HEK293 (cell line): Measurements from ENCODE around the gene CCDC40.

Experiments
- PBX3 ChIP-seq: sonication (generic); formaldehyde crosslinking; IDR thresholded peaks from 2 replicates; pipeline ENCODE4 v1.8.1; 2022; ENCODE audit warnings: mild to moderate bottlenecking, moderate library complexity, missing genetic modification reagents
- SP3 ChIP-seq: fragments of 450-650 bp; formaldehyde crosslinking; IDR thresholded peaks from 2 replicates; pipeline ENCODE4 v1.5.1; 2016; ENCODE audit warnings: missing biosample characterization, missing genetic modification characterization
- ZBTB1 ChIP-seq: fragments of 450-650 bp; formaldehyde crosslinking; IDR thresholded peaks from 2 replicates; pipeline ENCODE4 v1.5.1; 2016; ENCODE audit warnings: missing biosample characterization, missing genetic modification characterization
- ZNF146 ChIP-seq: fragments of 450-650 bp; formaldehyde crosslinking; IDR thresholded peaks from 2 replicates; pipeline ENCODE4 v1.5.1; 2016; ENCODE audit warnings: missing biosample characterization, missing genetic modification characterization
- ZNF2 ChIP-seq: fragments of 450-650 bp; formaldehyde crosslinking; IDR thresholded peaks from 2 replicates; pipeline ENCODE4 v1.5.1; 2016; ENCODE audit warnings: missing biosample characterization, missing genetic modification characterization
- ZNF23 ChIP-seq: fragments of 450-650 bp; formaldehyde crosslinking; IDR thresholded peaks from 2 replicates; pipeline ENCODE4 v1.5.1; 2016; ENCODE audit warnings: missing biosample characterization, missing genetic modification characterization, borderline replicate concordance
- ZNF239 ChIP-seq: fragments of 450-650 bp; formaldehyde crosslinking; IDR thresholded peaks from 2 replicates; pipeline ENCODE4 v1.5.1; 2016; ENCODE audit warnings: missing biosample characterization, missing genetic modification characterization
- ZNF24 ChIP-seq: fragments of 450-650 bp; formaldehyde crosslinking; IDR thresholded peaks from 2 replicates; pipeline ENCODE4 v1.5.1; 2016; ENCODE audit warnings: missing biosample characterization, missing genetic modification characterization
- ZNF280D ChIP-seq: fragments of 450-650 bp; formaldehyde crosslinking; IDR thresholded peaks from 2 replicates; pipeline ENCODE4 v1.5.1; 2016; ENCODE audit warnings: missing biosample characterization, missing genetic modification characterization
- ZNF335 ChIP-seq: fragments of 450-650 bp; formaldehyde crosslinking; conservative IDR thresholded peaks from 2 replicates; pipeline ENCODE4 v1.5.1; 2016; ENCODE audit warnings: missing biosample characterization, missing genetic modification characterization
- ZNF366 ChIP-seq: fragments of 450-650 bp; formaldehyde crosslinking; conservative IDR thresholded peaks from 2 replicates; pipeline ENCODE4 v1.5.1; 2016; ENCODE audit warnings: missing biosample characterization, missing genetic modification characterization
- ZNF391 ChIP-seq: fragments of 450-650 bp; formaldehyde crosslinking; IDR thresholded peaks from 2 replicates; pipeline ENCODE4 v1.5.1; 2016; ENCODE audit warnings: low read depth, missing biosample characterization, missing genetic modification characterization, borderline replicate concordance
- ZNF416 ChIP-seq: fragments of 450-650 bp; formaldehyde crosslinking; IDR thresholded peaks from 2 replicates; pipeline ENCODE4 v1.5.1; 2016; ENCODE audit warnings: missing biosample characterization, missing genetic modification characterization
- ZNF433 ChIP-seq: fragments of 450-650 bp; formaldehyde crosslinking; IDR thresholded peaks from 2 replicates; pipeline ENCODE4 v1.5.1; 2016; ENCODE audit warnings: missing biosample characterization, missing genetic modification characterization, low read depth
- ZNF48 ChIP-seq: fragments of 450-650 bp; formaldehyde crosslinking; IDR thresholded peaks from 2 replicates; pipeline ENCODE4 v1.5.1; 2016; ENCODE audit warnings: missing biosample characterization, missing genetic modification characterization
- ZNF513 ChIP-seq: fragments of 450-650 bp; IDR thresholded peaks from 2 replicates; pipeline ENCODE4 v1.5.1; 2018; ENCODE audit warnings: missing biosample characterization, missing genetic modification characterization
- ZNF654 ChIP-seq: fragments of 450-650 bp; formaldehyde crosslinking; IDR thresholded peaks from 2 replicates; pipeline ENCODE4 v1.5.1; 2016; ENCODE audit warnings: low read depth, missing biosample characterization, missing genetic modification characterization
- ZNF670 ChIP-seq: fragments of 450-650 bp; formaldehyde crosslinking; IDR thresholded peaks from 2 replicates; pipeline ENCODE4 v1.5.1; 2016; ENCODE audit warnings: missing biosample characterization, missing genetic modification characterization, low read depth
- ZNF777 ChIP-seq: fragments of 450-650 bp; formaldehyde crosslinking; IDR thresholded peaks from 2 replicates; pipeline ENCODE4 v1.5.1; 2017; ENCODE audit warnings: missing biosample characterization, missing genetic modification characterization, borderline replicate concordance
- TF ChIP-seq, protein P1 (sequence below): fragments of 450-650 bp; formaldehyde crosslinking; IDR thresholded peaks from 2 replicates; pipeline ENCODE4 v1.5.1; 2016; ENCODE audit warnings: missing biosample characterization, missing genetic modification characterization, borderline replicate concordance
- TF ChIP-seq, protein P2 (sequence below): fragments of 450-650 bp; formaldehyde crosslinking; IDR thresholded peaks from 2 replicates; pipeline ENCODE4 v1.5.1; 2016; ENCODE audit warnings: missing biosample characterization, missing genetic modification characterization
- TF ChIP-seq, protein P3 (sequence below): fragments of 450-650 bp; formaldehyde crosslinking; IDR thresholded peaks from 2 replicates; pipeline ENCODE4 v1.5.1; 2016; ENCODE audit warnings: missing biosample characterization, missing genetic modification characterization
- TF ChIP-seq, protein P4 (sequence below): fragments of 450-650 bp; formaldehyde crosslinking; IDR thresholded peaks from 2 replicates; pipeline ENCODE4 v1.5.1; 2016; ENCODE audit warnings: missing biosample characterization, missing genetic modification characterization

The CCDC40 gene

GRCh38 chr17:80147035-80147822 lies 110.8 kb downstream of the CCDC40 start, which contains the start of gene EIF4A3 (continued):
- TF ChIP-seq, protein P1, sequence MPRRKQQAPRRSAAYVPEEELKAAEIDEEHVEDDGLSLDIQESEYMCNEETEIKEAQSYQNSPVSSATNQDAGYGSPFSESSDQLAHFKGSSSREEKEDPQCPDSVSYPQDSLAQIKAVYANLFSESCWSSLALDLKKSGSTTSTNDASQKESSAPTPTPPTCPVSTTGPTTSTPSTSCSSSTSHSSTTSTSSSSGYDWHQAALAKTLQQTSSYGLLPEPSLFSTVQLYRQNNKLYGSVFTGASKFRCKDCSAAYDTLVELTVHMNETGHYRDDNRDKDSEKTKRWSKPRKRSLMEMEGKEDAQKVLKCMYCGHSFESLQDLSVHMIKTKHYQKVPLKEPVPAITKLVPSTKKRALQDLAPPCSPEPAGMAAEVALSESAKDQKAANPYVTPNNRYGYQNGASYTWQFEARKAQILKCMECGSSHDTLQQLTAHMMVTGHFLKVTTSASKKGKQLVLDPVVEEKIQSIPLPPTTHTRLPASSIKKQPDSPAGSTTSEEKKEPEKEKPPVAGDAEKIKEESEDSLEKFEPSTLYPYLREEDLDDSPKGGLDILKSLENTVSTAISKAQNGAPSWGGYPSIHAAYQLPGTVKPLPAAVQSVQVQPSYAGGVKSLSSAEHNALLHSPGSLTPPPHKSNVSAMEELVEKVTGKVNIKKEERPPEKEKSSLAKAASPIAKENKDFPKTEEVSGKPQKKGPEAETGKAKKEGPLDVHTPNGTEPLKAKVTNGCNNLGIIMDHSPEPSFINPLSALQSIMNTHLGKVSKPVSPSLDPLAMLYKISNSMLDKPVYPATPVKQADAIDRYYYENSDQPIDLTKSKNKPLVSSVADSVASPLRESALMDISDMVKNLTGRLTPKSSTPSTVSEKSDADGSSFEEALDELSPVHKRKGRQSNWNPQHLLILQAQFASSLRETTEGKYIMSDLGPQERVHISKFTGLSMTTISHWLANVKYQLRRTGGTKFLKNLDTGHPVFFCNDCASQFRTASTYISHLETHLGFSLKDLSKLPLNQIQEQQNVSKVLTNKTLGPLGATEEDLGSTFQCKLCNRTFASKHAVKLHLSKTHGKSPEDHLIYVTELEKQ (tag by site-specific recombination) = no peak
- TF ChIP-seq ZNF433 (tag by site-specific recombination) (no peak), SP3 (peak; percentile 99), ZNF239 (no peak), ZNF23 (tag by site-specific recombination) (no peak), PBX3 (peak; percentile 98), ZNF513 (tag by site-specific recombination) (no peak), ZNF2 (tag by site-specific recombination) (no peak), ZNF654 (no peak), ZNF146 (tag by site-specific recombination) (no peak), ZNF280D (no peak), ZNF670 (tag by site-specific recombination) (no peak), ZNF366 (peak; percentile 59; the same call in 1 of the 2 replicates), ZNF416 (no peak), ZNF391 (tag by site-specific recombination) (no peak), ZNF48 (tag by site-specific recombination) (no peak), ZNF777 (tag by site-specific recombination) (no peak), ZNF335 (tag by site-specific recombination) (no peak), ZBTB1 (tag by site-specific recombination) (no peak), ZNF24 (tag by site-specific recombination) (no peak)
- TF ChIP-seq, protein P2, sequence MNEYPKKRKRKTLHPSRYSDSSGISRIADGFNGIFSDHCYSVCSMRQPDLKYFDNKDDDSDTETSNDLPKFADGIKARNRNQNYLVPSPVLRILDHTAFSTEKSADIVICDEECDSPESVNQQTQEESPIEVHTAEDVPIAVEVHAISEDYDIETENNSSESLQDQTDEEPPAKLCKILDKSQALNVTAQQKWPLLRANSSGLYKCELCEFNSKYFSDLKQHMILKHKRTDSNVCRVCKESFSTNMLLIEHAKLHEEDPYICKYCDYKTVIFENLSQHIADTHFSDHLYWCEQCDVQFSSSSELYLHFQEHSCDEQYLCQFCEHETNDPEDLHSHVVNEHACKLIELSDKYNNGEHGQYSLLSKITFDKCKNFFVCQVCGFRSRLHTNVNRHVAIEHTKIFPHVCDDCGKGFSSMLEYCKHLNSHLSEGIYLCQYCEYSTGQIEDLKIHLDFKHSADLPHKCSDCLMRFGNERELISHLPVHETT (tag by site-specific recombination) = no peak
- TF ChIP-seq, protein P3, sequence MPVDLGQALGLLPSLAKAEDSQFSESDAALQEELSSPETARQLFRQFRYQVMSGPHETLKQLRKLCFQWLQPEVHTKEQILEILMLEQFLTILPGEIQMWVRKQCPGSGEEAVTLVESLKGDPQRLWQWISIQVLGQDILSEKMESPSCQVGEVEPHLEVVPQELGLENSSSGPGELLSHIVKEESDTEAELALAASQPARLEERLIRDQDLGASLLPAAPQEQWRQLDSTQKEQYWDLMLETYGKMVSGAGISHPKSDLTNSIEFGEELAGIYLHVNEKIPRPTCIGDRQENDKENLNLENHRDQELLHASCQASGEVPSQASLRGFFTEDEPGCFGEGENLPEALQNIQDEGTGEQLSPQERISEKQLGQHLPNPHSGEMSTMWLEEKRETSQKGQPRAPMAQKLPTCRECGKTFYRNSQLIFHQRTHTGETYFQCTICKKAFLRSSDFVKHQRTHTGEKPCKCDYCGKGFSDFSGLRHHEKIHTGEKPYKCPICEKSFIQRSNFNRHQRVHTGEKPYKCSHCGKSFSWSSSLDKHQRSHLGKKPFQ = no peak
- TF ChIP-seq, protein P4, sequence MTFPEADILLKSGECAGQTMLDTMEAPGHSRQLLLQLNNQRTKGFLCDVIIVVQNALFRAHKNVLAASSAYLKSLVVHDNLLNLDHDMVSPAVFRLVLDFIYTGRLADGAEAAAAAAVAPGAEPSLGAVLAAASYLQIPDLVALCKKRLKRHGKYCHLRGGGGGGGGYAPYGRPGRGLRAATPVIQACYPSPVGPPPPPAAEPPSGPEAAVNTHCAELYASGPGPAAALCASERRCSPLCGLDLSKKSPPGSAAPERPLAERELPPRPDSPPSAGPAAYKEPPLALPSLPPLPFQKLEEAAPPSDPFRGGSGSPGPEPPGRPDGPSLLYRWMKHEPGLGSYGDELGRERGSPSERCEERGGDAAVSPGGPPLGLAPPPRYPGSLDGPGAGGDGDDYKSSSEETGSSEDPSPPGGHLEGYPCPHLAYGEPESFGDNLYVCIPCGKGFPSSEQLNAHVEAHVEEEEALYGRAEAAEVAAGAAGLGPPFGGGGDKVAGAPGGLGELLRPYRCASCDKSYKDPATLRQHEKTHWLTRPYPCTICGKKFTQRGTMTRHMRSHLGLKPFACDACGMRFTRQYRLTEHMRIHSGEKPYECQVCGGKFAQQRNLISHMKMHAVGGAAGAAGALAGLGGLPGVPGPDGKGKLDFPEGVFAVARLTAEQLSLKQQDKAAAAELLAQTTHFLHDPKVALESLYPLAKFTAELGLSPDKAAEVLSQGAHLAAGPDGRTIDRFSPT = no peak
